ENCODE results near the gene ANKRD61.
"Not testable (repeated sequence)": the region's sequence is repeated elsewhere in the genome, so short reads cannot be mapped to it uniquely, and the experiment has no call there.

Gene ANKRD61

DNA sequence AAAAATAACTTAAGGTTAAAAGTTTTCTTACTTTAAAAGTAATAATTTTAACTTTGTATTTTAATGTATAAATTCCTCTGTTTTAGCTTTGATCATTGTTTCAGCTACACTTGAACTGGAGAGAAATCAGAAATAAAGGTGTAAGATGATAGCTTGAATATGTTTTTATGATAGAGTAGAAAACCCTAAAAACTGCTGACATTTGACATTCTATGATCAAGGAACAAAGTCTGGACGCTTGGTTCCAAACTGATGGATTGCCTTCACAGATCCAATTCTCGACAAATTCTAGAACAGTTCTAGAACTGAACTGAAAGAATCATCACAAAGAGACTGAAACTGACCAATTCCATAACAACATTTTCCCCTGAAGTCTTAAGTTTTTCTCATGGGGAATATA is at the start of gene ANKRD61:
Gene ANKRD61 (plus strand): TSS at position 389 of the 400 bp plus-strand sequence. CDS start 0 bp downstream, at position 389.
- Histone ChIP-seq H3K36me3 (ENCODE audit: control insufficient read depth, insufficient read depth, low read length) (peaks cover 35% of the 10 kb centered on the region), H3K4me1 (ENCODE audit: control insufficient read depth, insufficient read depth, low read length) (no peaks in the 10 kb centered on the region)

DNA sequence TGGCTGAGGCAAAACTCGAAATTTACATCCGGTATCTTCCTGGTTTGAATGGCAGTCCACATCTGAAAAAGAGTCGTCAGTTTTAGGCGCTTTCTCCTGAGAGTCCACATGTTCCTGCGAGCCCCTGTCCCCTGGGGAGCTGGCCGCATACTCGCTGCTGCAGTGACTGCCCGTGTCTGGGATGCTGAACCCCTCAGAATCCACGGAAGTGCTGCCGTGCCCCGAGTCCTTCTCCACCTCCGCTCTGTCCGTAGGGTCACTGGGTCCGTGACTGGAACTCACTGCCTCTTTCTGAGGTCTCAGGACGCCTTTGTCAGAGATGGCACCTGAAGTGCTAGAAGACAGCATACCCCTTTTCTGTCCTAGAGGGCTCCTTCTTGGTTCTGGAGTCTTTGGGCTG is 44.1 kb upstream of the ANKRD61 start:
- not testable (repeated sequence) for H3K4me3 ChIP-seq (ENCODE audit: low read length); H3K9ac ChIP-seq (ENCODE audit: low read length); H3K27ac ChIP-seq (ENCODE audit: low read depth, low read length); H3K27me3 ChIP-seq (ENCODE audit: control insufficient read depth, insufficient read depth, low read length); H3K36me3 ChIP-seq (ENCODE audit: control insufficient read depth, insufficient read depth, low read length); H3K4me1 ChIP-seq (ENCODE audit: control insufficient read depth, insufficient read depth, low read length)

More for the DNA sequence above, at the start of gene ANKRD61:
- H3K27me3 ChIP-seq (ENCODE audit: control insufficient read depth, insufficient read depth, low read length) = no peaks in the 10 kb centered on the region
- H3K9ac ChIP-seq (ENCODE audit: low read length) = no peak within 1 kb of the TSS
- no peak within 1 kb of the TSS for H3K4me3 ChIP-seq (ENCODE audit: low read length)
- H3K27ac ChIP-seq (ENCODE audit: low read depth, low read length) = no peak within 1 kb of the TSS

DNA sequence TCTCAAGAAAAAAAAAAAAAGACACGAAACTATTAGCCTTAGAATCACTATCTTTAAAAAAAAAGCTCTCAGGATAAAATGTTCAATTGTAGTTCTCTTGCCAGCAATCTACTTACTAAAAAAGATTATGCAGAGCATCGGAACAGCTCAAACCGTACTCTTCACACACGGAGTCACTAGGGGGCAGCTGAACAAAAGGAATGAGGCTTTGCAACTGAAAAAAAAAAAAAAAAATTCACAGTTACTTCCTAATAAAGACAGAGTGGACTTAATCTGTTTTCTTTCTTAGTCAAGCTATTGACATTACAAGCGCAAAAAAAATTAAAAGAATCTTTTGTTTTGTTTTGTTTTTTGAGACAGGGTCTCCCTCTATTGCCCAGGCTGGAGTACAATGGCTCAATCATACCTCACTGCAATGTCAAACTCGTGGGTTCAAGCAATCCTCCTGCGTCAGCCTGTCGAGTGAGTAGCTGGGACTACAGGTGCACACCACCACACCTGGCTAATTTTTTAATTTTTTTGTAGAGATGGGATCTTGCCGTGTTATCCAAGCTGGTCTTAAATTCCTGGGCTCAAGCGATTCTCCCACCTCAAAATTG is 33.9 kb upstream of the ANKRD61 start:
- Histone ChIP-seq H3K4me1 (ENCODE audit: control insufficient read depth, insufficient read depth, low read length) (peaks cover 4% of the 10 kb centered on the region), H3K27ac (ENCODE audit: low read depth, low read length) (no peak overlapping the region), H3K4me3 (ENCODE audit: low read length) (no peak overlapping the region), H3K9ac (ENCODE audit: low read length) (no peak overlapping the region), H3K36me3 (ENCODE audit: control insufficient read depth, insufficient read depth, low read length) (peaks cover 9% of the 10 kb centered on the region), H3K27me3 (ENCODE audit: control insufficient read depth, insufficient read depth, low read length) (no peaks in the 10 kb centered on the region)

GRCh38 chr7:6007386-6007785 is 23.8 kb upstream of the ANKRD61 start:
- no peaks in the 10 kb centered on the region for H3K27me3 ChIP-seq (ENCODE audit: control insufficient read depth, insufficient read depth, low read length)
- H3K36me3 ChIP-seq (ENCODE audit: control insufficient read depth, insufficient read depth, low read length) = no peaks in the 10 kb centered on the region
- H3K4me3 ChIP-seq (ENCODE audit: low read length) = no peak overlapping the region
- no peak overlapping the region for H3K9ac ChIP-seq (ENCODE audit: low read length)
- H3K4me1 ChIP-seq (ENCODE audit: control insufficient read depth, insufficient read depth, low read length) = peaks cover 2% of the 10 kb centered on the region
- H3K27ac ChIP-seq (ENCODE audit: low read depth, low read length) = no peak overlapping the region

DNA sequence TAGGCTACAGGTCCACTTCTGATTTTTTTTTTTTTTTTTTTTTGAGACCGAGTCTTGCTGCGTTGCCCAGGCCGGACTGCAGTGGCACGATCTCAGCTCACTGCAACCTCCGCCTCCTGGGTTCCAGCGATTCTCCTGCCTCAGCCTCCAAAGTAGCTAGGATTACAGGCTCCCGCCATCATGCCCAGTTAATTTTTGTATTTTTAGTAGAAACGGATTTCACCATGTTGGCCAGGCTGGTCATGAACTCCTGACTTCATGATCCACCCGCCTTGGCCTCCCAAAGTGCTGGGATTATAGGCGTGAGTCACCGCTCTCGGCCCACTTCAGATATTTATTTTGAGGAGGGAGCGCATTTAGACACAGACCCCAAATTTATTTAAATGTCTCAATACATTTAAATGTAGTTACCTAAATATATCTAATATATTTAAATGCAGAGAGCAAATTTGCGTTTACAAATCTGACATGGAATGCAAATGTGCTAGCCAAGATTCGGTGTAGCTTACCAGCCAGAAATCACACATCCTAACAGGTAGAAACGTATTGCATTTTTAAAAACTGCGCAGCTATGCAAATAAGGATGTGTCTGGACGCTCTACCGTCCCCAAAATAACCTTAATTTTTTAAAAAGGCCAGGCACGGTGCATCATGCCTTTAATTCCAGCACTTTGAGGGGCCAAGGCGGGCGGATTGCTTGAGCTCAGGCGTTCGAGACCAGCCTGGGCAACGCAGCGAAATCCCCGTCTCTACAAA is 23.2 kb upstream of the ANKRD61 start:
- H3K27ac ChIP-seq (ENCODE audit: low read depth, low read length); H3K9ac ChIP-seq (ENCODE audit: low read length): not testable (repeated sequence)

DNA sequence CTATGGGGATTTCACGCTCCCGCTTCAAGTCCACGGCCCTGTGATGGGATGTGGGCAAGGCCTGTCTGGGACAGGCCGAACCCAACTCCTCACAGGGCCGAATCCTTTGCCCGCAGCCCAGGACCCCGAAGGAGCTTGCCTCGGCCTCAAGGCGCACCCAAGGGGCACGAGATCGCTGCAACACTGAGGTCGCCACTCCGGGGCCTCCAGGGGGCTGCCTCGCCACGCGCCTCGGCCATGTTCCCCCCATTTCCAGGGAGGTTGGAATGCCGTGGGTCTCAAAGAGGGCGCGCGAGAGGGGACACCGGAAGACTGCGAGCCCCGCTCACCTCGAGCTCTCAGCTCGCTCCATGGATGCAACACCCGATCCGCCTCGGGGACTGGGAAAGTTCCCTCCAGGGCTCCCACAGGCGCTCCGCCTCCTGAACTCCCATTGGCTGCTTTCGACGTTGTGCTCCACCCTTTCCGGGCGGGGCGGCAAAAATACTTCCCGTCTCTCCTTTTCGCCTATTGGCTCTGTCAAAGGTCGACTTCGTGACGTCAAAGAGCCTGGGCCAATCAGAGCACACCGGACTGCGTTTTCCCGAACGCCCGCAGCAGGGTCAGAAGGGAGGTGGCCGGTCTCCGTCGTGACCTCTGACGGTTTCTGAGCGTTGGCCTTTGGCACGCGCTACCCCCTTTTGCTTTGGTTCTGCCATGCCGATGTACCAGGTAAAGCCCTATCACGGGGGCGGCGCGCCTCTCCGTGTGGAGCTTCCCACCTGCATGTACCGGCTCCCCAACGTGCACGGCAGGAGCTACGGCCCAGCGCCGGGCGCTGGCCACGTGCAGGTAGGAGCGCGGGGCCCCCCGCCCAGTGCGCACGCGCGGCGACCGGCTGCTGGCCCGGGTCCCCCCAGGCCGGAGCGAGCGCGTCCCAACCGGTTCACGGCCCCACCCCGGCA is 22.2 kb upstream of the ANKRD61 start, which contains the start of the genes AIMP2 and PMS2:
Gene AIMP2 (plus strand): TSS at position 605 of the 944 bp plus-strand sequence. CDS start 92 bp downstream, at position 697.
Gene PMS2 (minus strand): TSS at position 382 of the 944 bp plus-strand sequence. CDS start 30 bp downstream, at position 352.
- H3K27me3 ChIP-seq (ENCODE audit: control insufficient read depth, insufficient read depth, low read length) = no peaks in the 10 kb centered on the region
- H3K9ac ChIP-seq (ENCODE audit: low read length) = peak within 1 kb of the TSS; percentile 80
- peak within 1 kb of the TSS; percentile 95 for H3K4me3 ChIP-seq (ENCODE audit: low read length)
- peak within 1 kb of the TSS; percentile 96 for H3K27ac ChIP-seq (ENCODE audit: low read depth, low read length)
- peaks cover 2% of the 10 kb centered on the region for H3K4me1 ChIP-seq (ENCODE audit: control insufficient read depth, insufficient read depth, low read length)
- H3K36me3 ChIP-seq (ENCODE audit: control insufficient read depth, insufficient read depth, low read length) = no peaks in the 10 kb centered on the region

More for the DNA sequence above, 23.2 kb upstream of the ANKRD61 start:
- not testable (repeated sequence) for H3K27me3 ChIP-seq (ENCODE audit: control insufficient read depth, insufficient read depth, low read length); H3K4me1 ChIP-seq (ENCODE audit: control insufficient read depth, insufficient read depth, low read length); H3K36me3 ChIP-seq (ENCODE audit: control insufficient read depth, insufficient read depth, low read length)
- peak overlapping the region; percentile 95 for H3K4me3 ChIP-seq (ENCODE audit: low read length)

GRCh38 chr7:6010370-6010769 is 20.8 kb upstream of the ANKRD61 start:
- not testable (repeated sequence) for H3K4me3 ChIP-seq (ENCODE audit: low read length); H3K9ac ChIP-seq (ENCODE audit: low read length); H3K4me1 ChIP-seq (ENCODE audit: control insufficient read depth, insufficient read depth, low read length); H3K27me3 ChIP-seq (ENCODE audit: control insufficient read depth, insufficient read depth, low read length); H3K27ac ChIP-seq (ENCODE audit: low read depth, low read length); H3K36me3 ChIP-seq (ENCODE audit: control insufficient read depth, insufficient read depth, low read length)

DNA sequence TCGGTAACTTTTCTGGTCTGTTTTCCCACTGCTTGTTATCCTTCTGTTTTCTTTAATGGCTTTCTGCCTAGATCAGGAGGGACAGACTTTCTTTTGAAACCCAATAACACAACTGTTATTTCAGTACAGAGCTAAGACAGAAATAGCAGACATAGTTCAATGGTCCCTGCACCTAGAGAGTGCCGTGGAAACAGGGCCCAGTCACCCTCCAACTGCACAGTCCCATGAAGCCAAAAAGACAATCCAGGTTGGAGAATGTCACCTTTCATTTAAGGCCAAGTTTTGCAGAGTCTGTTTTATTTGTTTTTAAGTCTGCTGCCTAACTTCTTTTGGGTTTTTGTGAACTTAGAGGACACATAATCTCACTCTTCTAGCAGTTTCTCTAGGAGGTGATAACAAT is 19.6 kb upstream of the ANKRD61 start:
- no peak overlapping the region for H3K4me3 ChIP-seq (ENCODE audit: low read length)
- H3K27ac ChIP-seq (ENCODE audit: low read depth, low read length) = peak overlapping the region; percentile 27
- peaks cover 9% of the 10 kb centered on the region for H3K4me1 ChIP-seq (ENCODE audit: control insufficient read depth, insufficient read depth, low read length)
- H3K36me3 ChIP-seq (ENCODE audit: control insufficient read depth, insufficient read depth, low read length) = peaks cover 6% of the 10 kb centered on the region
- no peaks in the 10 kb centered on the region for H3K27me3 ChIP-seq (ENCODE audit: control insufficient read depth, insufficient read depth, low read length)
- H3K9ac ChIP-seq (ENCODE audit: low read length) = no peak overlapping the region

DNA sequence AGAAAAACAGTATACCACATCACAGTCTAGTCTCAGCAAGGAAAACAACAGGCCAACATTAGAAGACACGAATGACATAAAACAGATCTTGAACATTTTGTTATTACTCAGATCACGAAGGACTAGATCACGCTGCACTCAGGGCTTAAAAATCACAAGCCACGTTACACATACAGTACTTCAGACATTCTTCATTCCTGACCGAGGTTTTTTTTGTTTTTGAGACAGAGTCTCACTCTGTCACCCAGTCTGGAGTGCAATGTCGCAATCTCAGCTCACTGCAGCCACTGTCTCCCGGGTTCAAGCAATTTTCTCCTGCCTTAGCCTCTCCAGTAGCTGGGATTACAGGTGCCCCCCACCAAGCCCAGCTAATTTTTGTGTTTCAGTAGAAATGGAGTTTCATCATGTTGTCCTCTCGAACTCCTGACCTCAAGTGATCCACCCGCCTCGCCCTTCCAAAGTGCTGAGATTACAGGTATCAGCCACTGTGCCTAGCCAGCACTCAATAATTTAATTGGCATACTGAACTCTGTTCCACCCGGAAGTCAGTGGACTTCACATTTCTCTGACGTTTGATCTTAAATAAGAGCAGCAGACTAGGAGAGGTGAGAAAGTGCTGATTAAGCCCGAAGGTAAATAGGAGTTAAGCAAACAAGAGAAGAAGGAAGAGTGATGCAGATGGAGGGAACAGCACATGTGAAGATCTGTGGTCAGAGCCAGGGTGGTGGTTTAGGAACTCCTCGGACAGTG is 18.6 kb upstream of the ANKRD61 start:
- Histone ChIP-seq H3K36me3 (ENCODE audit: control insufficient read depth, insufficient read depth, low read length) (peaks cover 12% of the 10 kb centered on the region), H3K9ac (ENCODE audit: low read length) (no peak overlapping the region), H3K27ac (ENCODE audit: low read depth, low read length) (peak overlapping the region; percentile 27), H3K4me1 (ENCODE audit: control insufficient read depth, insufficient read depth, low read length) (peaks cover 10% of the 10 kb centered on the region), H3K4me3 (ENCODE audit: low read length) (no peak overlapping the region), H3K27me3 (ENCODE audit: control insufficient read depth, insufficient read depth, low read length) (no peaks in the 10 kb centered on the region)

DNA sequence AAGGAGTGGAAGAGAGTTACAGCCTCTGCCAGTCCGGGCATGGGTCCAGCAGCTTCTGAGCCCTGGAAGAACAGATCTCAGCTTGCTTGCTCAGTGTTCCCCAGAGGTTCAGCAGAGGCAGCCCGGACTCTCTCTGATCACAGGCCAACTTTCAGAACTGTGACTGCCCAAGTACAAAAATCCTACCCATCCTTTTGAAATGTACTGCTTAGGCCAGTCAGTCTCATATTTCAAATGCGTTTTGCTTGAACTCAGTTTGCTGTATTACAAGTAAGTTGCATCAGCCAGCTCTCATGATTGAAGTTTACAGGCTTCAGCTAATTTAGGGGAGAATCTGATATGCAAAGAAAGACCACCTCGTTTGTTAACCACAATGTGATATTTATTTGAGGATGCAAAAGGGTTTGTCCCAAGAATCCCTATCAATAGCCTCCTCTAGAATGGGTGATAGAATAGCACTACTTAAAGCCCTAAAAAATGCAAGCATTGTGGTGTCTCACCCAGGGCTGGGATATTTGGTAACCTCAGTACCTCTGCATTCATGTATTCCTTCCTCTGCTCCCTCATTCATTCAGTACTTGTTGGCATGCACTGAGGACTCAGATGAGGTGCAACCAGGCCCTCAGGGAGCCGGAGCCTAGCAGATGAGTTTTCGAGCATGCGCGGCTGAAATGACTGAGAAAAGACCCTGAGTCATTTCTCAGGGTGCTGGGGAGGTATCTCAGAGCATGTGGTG is 15.1 kb upstream of the ANKRD61 start:
- Histone ChIP-seq H3K27ac (ENCODE audit: low read depth, low read length) (peak overlapping the region; percentile 72), H3K36me3 (ENCODE audit: control insufficient read depth, insufficient read depth, low read length) (peaks cover 18% of the 10 kb centered on the region), H3K9ac (ENCODE audit: low read length) (no peak overlapping the region), H3K4me3 (ENCODE audit: low read length) (no peak overlapping the region), H3K4me1 (ENCODE audit: control insufficient read depth, insufficient read depth, low read length) (peaks cover 7% of the 10 kb centered on the region), H3K27me3 (ENCODE audit: control insufficient read depth, insufficient read depth, low read length) (no peaks in the 10 kb centered on the region)

DNA sequence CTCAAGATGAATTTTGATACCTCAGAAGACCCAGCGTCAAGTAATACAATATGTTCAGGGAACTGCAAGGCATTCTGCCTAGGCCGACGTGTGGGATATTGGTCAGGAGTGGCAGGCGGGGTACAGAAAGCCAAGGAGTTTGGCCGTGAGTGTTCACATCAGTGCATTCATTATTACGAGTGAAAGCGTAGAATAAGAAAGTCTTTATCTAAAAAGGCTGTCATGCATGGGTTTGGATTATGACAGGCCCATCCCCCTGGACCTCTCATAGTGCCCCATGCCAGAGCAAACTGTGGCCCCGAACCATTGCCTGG is 14.6 kb upstream of the ANKRD61 start:
- Histone ChIP-seq H3K4me1 (ENCODE audit: control insufficient read depth, insufficient read depth, low read length) (peaks cover 7% of the 10 kb centered on the region), H3K4me3 (ENCODE audit: low read length) (no peak overlapping the region), H3K9ac (ENCODE audit: low read length) (no peak overlapping the region), H3K36me3 (ENCODE audit: control insufficient read depth, insufficient read depth, low read length) (peaks cover 18% of the 10 kb centered on the region), H3K27me3 (ENCODE audit: control insufficient read depth, insufficient read depth, low read length) (no peaks in the 10 kb centered on the region), H3K27ac (ENCODE audit: low read depth, low read length) (peak overlapping the region; percentile 72)
